Measurements from ENCODE around the gene DLG2.

DLG2 gene

DNA sequence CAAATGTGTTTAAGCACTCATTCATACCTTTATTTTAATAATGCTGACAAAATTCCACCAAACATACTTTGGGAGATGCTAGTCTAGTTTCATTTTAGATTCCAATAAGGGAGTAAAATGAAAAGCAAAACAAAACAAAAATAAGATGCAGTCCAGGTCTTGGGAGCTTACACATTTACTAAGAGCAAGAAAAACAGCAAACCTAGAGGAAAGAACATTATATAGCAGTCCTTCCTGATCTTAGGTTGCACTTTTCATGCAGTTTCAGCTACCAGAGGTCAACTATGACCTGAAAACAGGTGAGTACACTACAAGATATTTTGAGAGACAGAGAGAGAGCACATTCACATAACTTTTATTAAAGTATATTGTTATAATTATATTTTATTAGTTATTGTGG lies 1100.9 kb downstream of the DLG2 start:
- no peak for DNase-seq

- no peak for DNase-seq
Measured at GRCh38 chr11:84524422-84525051, 1102.6 kb downstream of the DLG2 start.

- no peak for DNase-seq
Measured at GRCh38 chr11:84522331-84522730, 1104.8 kb downstream of the DLG2 start.

DNA sequence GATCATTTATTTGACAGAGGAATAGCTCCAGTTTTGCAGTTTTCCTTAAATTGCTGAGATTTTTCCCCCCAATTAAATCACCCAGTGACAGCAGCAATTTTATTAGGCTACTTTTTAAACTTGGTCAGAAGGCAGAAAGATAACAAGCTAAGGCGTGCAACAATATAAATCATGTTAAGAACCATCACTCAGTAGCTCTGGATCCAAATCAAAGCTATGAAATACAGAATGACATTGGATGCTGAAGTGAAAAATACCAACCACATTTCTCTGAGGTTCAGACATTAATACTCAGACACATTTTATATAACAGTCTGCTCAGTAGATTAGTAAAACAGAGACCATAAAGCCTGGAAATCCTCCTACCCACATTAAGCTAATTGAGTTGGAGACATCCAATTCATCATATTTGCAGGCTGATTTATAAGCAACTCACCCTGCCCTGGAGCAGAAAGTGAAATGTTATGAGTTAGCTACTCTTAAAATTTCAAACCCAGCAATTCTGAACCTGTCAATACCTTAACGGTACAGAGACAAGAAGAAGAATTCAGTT lies 1108.4 kb downstream of the DLG2 start:
- DNase-seq = no peak

DNA sequence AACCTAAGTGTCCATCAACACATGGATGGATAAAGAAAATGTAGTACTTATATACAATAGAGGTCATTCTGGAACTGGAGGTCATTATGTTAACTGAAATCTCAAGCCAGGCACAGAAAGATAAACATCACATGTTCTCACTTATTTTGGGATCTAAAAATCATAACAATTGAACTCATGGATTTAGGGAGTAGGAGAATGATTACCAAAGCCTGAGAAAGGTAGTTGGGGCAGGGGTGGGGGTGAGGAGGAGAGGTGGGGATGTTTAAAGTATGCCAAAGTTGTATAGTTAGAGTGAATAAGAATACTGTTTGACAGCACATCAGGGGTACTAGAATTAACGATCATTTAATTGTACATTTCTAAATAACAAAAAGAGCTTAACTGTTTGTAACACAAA lies 1112.7 kb downstream of the DLG2 start:
- DNase-seq = no peak

- DNase-seq = no peak
Measured at GRCh38 chr11:84503503-84503902, 1123.6 kb downstream of the DLG2 start.

- no peak for DNase-seq
Measured at GRCh38 chr11:84501750-84502149, 1125.4 kb downstream of the DLG2 start.

- DNase-seq = no peak
Measured at GRCh38 chr11:84497981-84498411, 1129.1 kb downstream of the DLG2 start.

- no peak for DNase-seq
Measured at GRCh38 chr11:84497181-84497580, 1130.0 kb downstream of the DLG2 start.

DNA sequence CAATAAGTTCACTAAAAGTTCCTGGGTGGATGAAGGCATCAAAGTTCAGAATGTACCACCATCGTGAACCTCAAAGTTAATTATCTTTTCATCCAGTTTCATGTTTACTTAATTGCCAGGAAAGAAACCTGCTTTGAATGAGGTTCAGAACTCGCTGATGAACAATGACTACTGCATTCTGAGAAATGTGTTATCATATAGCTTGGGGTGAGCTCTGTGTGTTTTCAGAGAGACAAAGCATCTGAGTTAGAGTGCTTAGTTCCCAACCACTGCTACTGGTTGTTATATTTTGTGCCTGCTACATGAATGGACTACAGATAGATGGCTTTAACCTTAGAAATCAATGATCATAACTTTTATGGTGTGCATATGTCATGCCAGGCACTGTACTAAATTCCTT lies 1131.0 kb downstream of the DLG2 start:
- DNase-seq = no peak

GRCh38 chr11:84480131-84480530 lies 1147.0 kb downstream of the DLG2 start:
- DNase-seq = no peak

DNA sequence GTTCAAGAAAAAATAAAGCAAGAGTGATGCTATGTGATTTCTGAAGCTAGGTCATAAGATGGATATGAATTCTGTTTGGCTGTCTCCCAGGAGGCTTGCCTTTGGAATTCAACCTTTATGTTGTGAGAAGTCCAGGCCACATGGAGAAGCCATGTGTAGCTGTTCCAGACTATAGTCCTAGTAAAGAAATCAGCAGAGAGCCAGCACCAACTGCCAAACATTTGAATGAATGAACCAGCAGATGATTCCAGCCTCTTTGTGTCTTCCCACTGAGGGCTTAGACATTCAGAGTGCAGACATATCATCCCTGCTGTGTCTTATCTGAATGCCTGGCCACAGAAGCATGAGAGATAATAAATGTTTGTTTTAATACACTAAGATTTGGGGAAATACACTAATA lies 1150.6 kb downstream of the DLG2 start:
- DNase-seq = no peak

- DNase-seq = no peak
Measured at GRCh38 chr11:84471501-84471900, 1155.6 kb downstream of the DLG2 start.

- DNase-seq = no peak
Measured at GRCh38 chr11:84468235-84468634, 1158.9 kb downstream of the DLG2 start.

- no peak for DNase-seq
Measured at GRCh38 chr11:84465040-84465439, 1162.1 kb downstream of the DLG2 start.

DNA sequence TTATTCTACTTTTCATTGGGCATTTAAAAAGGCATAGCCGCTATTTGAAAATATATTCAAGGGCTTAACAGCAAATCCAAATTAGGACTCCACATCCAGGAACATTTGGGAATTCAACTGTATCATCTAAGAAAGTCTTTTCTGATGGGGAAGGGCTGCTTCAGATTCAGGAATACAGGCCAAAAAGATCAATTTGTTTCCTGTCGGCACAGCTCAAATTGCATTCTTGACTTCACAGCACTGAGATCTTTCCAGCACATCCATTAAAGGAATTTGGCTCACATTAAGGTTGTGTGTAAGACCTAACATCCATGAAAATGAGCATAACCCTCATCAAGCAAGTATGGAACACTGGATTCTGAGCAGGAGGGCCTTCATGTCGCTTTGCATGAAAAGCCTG lies 1171.5 kb downstream of the DLG2 start:
- DNase-seq = no peak

DNA sequence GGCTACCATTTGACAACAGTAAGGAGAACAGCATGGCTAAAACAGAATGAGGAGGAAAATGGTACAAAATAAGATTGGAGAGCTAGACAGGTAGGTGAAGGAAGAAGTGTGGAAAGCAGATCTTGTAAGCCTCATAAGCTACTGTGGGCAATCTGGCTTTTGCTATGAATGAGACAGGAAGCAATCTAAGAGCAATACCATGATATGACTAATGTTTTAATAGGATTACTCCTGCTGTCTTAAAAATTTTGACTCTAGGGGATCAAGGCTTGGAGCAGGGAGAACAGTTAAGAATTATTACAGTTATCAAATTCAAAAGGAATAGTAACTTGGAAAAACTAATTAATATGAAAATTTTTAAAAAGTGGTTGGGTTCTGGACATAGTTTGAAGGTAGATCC lies 1174.9 kb downstream of the DLG2 start:
- DNase-seq = no peak

DNA sequence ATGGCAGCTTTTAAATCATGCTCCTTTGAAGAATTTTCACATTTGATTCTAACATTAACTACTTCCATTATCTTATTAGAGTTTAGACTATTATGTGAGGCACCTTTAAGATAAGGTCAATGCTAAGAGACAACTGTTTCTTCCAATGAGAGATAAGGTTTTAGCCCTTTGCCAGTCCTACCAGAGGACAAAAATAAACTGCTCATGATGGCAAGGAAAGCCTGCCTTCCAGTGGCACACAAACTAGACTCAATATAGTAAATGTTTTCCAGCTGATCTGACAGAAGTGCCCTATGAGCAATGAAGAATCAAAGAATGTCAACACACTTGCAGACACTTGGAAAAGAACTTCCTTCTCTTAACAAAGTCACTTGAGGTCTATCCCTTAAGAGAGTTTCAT lies 1188.6 kb downstream of the DLG2 start:
- DNase-seq = no peak

DNA sequence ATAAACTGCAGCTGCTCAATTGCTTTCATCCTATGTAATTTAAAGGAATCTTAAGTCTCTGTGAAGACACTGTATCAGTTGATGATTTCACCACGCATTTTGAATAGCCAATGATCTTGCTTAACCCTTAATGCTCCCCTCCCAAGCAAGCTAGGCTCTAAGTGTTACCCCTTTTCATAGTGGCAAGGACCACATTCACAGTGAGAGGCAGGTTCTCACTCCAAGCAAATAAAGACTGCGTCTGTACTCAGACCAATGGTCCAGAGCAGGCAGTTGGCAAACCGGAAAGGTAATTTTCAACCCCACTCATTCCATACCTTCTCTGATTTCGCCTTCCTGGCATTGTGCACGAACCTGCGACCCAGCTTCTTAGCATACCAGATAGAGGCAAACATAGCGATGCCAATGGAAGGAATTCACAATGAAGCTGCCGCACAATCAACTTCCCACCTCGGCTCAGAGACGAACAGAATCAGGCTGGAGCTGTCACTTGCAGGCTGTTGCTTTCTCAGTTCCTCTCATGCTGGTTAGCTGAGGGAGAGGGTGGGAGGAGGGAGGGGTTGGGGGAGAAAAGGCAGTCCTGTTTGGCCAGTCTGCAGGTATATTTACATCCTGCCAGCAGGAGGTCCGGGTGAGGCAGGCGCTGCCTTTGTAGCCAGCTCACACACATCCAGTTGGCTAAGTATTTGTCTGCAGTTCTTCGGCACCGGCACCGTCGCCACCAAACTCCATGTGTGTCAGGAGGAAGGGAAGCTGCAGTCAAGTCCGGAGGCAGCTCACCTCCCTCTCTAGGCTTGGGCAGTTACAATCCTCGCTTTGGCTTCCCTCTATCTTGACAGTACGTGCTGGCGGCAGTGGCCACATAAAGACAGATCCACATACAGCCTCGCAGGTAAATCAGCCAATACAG lies 1189.8 kb downstream of the DLG2 start:
- no peak for DNase-seq

GRCh38 chr11:84430661-84431060 lies 1196.5 kb downstream of the DLG2 start:
- no peak for DNase-seq

- DNase-seq = no peak
Measured at GRCh38 chr11:84425673-84426072, 1201.5 kb downstream of the DLG2 start.

- DNase-seq = no peak
Measured at GRCh38 chr11:84420271-84420670, 1206.9 kb downstream of the DLG2 start.

GRCh38 chr11:84419616-84420015 lies 1207.5 kb downstream of the DLG2 start:
- no peak for DNase-seq

GRCh38 chr11:84414920-84415319 lies 1212.2 kb downstream of the DLG2 start:
- no peak for DNase-seq

Measured in activated CD4-positive, alpha-beta T cell treated with anti-CD3 and anti-CD28 coated beads, Interleukin-2, amount 50 U/mL, for 1 hour (primary cell).